Left cardiac atrium (tissue), 4 donors: ENCODE data around the gene RNF146. TPM values are rescaled to one million over a fixed set of nuclear protein-coding genes. Genes with fewer than 3 reads are reported as not detected.
"Not testable (repeated sequence)": the region's sequence is repeated elsewhere in the genome, so short reads cannot be mapped to it uniquely, and the experiment has no call there.

Source experiments
- ATAC-seq, 2 donors: fragments of 200-7000 bp; cut with Tn5 transposase; one replicate each; pipeline ENCODE4 v1.9.1; 2020; ENCODE audit warnings: mild to moderate bottlenecking in 2 of 2, moderate library complexity in 2 of 2
- DNase-seq: peaks from one replicate; pipeline ENCODE4 v3.0.0-alpha.2; 2020
- intact Hi-C, 2 donors: fragments of 100-400 bp; cut with DNase I; formaldehyde crosslinking; loops; one replicate each; pipeline versions ENCODE4 v1.14.1 to v1.15.1; 2022 to 2023
- long read RNA-seq: library from polyadenylated mRNA; unstranded; transcript quantifications from one replicate; pipeline ENCODE4 v2.0.0, GENCODE V29; 2021
- total RNA-seq, 2 donors: library from RNA; stranded (reverse); fragmentation: NEBNext Ultra II Directional; extraction: Animal tissue kit (Norgen Biotek cat#: 25700); gene quantifications; one replicate each; pipeline ENCODE4 v1.2.1, GENCODE V29; 2021
- donor health status: DM: no; HTN: yes; CAD: no.
- donor health status: DM: no; HTN: yes; CAD: no; lungs with severe emphysema.
- donor health status: DM: yes; HTN: yes; CAD: no.
- donor health status: Dilated cardiomyopathy.

Gene RNF146, protein sequence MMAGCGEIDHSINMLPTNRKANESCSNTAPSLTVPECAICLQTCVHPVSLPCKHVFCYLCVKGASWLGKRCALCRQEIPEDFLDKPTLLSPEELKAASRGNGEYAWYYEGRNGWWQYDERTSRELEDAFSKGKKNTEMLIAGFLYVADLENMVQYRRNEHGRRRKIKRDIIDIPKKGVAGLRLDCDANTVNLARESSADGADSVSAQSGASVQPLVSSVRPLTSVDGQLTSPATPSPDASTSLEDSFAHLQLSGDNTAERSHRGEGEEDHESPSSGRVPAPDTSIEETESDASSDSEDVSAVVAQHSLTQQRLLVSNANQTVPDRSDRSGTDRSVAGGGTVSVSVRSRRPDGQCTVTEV
- total RNA-seq, result 10 to 100 TPM; 36.8 to 44.9 TPM
- long read RNA-seq, transcript RNF146-201 (5 exons, 2,624 nt), result minor isoform, 5 of 33 reads
- long read RNA-seq, transcript RNF146-204 (4 exons, 884 nt), result major isoform, 6 of 33 reads
- long read RNA-seq, transcript RNF146-202 (4 exons, 2,267 nt), result major isoform, 6 of 33 reads
- long read RNA-seq, partial matches to known transcripts, result 0 of 33 reads
- long read RNA-seq, other reads (novel, unspliced or antisense), result 14 of 33 reads

DNA sequence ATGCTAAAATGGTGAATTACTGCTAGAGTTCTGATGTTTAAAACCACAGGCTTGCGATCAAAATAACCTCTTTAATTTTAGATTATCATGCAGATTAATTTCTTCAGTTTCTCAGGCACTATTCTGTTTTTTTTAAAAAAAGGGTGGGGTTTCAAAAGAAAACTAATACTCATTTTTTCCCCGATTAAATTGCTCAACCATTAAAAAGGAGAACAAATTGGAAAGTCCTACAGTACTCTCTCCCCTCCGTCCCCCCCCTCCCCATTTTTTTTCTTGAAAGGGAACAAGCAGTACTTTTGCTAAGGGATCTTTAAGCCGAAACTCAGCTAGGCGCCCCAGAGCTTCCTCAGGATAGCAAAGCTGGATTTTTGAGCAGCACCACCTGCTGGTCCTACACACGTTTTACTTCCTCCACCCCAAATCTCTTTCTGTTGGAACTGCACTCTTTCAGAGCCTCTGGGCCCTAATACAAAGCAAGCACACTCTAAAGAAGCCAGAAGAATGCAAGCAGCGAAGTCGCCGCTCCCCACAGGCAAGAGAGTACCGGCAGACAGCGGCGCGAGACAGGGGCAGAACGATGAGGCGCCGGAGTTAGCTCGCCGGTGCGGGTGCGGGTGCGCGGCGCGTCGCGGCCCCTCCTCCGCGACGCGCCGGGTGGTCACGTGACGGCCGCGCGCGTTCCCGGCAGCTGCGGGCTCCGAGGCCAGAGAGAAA is at the start of gene RNF146:
Gene RNF146, plus strand, starts transcription at position 687 of the 714 bp plus-strand sequence. CDS start 13,475 bp downstream, outside the sequence.
- intact Hi-C loops, result no loop called here
- peak; percentile 95 to 96 for ATAC-seq
- peak; percentile 84 for DNase-seq

DNA sequence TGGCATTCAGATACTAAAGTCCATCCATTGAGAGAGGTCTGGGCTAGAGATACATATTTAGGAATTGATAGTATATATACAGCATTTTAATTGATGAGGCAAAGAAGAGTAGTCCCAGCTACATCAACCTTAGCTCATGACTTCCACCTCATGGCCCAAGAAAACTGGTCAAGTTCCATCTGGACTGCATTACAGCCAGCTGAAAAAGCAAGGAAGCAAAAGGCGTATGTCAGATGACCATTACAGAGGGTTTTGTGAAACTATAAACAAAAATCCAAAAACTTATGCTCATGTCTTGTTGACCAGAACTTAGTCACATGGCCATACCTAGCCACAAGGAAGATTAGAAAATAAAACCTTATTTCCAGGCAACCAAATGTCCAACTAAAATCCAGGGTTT is 46.8 kb upstream of the RNF146 start:
- ATAC-seq, result peak in 1 of 2 donors; percentile 27
- intact Hi-C loops, result no loop called here
- no peak for DNase-seq

DNA sequence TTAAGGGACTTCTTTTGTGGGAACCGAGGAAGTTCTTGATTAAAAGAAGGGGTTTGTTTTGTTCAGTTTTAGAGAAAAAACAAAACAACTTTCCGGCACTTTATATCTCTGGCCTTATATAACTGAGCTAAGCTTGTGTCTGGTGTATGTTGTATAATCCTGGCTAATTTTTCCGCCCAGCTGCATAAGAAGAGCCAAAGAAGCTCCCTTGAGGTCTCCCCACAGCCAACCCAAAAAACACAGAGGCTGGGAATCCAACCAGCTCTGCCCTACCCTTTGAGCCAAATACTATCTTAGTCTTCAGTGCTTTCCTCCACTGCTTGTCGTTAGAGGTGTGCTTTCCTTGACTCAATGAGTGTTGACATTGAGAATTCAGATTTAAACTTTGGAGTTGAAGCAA is 45.5 kb upstream of the RNF146 start:
- intact Hi-C loops, result no loop called here
- no peak for DNase-seq
- ATAC-seq, result peak; percentile 63 to 94

DNA sequence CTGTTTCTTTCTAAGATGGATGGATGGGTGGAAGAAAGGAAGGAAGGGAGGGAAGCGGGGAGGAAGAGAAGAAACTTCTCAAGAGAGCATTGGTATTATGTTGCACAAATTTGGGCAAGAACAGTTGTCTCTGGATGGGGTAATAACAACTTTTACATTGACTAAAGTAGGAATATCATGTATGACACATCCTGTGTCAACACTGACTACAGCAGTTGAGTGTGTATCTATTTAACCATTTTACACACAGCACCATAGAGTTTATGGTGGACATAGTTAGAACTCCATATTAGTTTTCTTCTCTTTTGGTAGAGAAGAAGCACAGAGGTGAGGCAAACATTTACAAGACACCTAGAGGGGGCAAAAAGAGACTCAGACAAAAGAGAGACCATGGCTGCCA is 44.2 kb upstream of the RNF146 start:
- ATAC-seq (no peak), DNase-seq (no peak)
- intact Hi-C loops, result no loop called here

DNA sequence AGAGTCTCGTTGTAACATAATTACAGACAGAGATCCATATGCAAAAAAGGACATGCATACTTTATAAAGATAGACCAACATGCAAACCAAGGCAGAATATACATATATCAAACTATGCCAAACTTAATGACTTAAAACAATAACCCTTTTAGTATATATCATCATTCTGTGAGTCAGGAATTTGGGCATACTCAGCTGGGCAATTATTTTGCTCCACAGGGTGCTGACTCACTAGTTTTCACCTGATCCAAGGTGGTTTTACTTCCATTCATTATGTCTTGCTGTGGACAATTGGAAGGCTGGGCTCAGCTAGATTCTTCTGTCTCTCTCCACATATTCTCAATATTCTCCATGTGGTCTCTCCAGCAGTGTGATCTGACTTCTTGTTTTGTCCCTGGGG is 41.2 kb upstream of the RNF146 start:
- ATAC-seq (no peak), DNase-seq (no peak)
- intact Hi-C loops, result no loop called here

DNA sequence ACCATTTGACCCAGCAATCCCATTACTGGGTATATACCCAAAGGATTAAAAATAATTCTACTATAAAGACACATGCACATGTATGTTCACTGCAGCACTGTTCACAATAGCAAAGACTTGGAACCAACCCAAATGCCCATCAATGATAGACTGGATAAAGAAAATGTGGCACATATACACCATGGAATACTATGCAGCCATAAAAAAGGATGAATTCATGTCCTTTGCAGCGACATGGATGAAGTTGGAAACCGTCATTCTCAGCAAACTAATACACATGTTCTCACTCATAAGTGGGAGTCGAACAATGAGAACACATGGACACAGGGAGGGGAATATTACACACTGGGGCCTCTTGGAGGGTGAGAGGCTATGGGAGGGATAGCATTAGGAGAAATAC is 32.8 kb upstream of the RNF146 start:
- DNase-seq, intact Hi-C loops, ATAC-seq: not testable (repeated sequence)

DNA sequence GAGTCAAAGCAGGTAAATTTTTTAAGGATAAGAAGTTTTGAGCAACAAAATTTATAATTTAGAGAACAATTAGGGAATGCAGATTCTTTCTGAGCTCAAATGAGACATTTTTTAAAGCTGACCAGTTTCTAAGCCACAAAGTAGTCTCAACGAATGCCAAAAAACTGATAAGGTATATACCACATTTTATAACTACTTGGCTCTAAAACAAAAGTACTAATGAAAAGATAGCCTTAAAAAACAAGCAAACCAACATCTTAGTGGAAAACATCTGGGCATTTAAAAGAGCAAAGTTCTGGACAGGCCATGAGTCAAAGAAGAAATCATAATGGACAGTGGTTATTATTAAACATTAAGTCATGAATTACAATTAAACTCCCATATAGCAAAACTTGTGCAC is 23.2 kb upstream of the RNF146 start:
- ATAC-seq (no peak), DNase-seq (no peak)
- intact Hi-C loops, result no loop called here

DNA sequence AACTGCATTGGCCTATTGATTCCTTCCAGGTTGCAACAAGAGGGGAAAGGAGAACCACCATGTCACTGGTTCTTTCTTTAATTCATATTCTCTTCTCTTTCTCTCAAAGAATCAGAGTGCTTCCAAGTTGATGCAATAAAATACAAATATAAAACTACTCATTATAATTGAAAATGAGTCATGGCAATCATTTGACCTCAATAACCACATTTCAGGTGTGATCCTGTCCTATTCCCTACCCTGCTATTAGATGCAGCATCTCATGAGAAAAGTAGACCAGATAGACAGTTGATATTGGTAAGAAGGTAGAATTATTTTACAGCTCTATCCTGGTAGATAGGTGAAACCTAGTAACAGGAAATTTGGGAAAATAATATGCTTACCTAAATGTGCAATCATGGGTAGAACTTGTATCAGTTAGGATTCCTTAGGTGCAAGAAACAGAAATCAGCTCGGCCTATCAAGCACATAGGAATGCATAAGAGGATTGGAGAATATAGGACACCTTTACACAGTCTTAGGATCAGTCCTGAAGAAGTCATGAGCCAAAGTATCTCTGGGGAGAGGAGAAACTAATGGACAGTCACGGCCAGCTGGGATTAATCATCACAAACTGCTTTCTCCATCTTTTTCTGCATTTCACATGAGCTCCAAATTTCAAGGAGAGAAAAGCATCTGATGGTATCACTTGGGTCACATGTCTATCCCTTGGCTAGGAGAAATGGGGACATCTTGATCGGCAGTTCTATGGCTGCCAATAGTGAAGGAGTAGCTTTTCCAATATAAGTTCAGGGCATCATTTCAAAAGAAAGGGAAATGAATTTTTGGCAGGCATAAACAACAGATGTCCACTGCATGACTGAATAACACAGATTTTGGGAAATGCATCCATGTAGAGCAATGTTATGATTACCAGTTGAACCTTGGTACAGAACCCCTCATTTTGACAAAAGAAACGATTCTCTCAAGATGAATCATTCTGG is 19.3 kb upstream of the RNF146 start:
- no peak for DNase-seq
- intact Hi-C loops, result no loop called here
- no peak for ATAC-seq

DNA sequence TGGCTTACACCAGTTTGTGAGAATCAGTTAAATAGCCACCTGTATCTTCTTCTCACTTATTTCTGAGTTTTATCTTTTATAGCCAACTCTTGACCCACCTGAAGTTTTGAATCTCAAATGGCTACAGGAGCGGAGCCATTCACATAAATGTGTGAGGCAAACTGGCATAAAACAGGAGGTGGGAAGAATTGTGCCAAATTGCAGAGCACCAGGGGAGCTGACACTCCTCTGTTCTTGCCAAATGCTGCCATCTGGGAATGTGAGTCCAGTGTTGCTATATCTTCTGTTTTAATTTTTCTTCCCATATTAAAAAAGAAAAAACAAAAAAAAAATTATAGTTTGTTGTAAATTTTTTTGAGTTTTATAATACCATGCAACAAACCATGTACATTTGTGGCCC is 17.0 kb upstream of the RNF146 start:
- no peak for ATAC-seq
- intact Hi-C loops, result no loop called here
- DNase-seq, result no peak

DNA sequence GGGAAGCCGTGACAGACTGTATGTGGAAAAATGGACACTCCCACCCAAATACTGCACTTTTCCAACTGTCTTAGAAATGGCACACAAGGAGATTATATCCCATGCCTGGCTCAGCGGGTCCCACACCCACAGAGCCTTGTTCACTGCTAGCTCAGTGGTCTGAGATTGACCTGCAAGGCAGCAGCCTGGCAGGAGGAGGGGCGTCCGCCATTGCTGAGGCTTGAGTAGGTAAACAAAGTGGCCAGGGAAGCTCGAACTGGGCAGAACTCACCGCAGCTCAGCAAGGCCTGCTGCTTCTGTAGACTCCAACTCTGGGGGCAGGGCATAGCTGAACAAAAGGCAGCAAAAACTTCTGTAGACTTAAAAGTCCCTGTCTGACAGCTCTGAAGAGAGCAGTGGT is 11.4 kb upstream of the RNF146 start:
- intact Hi-C loops, result no loop called here
- no peak for ATAC-seq
- DNase-seq, result no peak

DNA sequence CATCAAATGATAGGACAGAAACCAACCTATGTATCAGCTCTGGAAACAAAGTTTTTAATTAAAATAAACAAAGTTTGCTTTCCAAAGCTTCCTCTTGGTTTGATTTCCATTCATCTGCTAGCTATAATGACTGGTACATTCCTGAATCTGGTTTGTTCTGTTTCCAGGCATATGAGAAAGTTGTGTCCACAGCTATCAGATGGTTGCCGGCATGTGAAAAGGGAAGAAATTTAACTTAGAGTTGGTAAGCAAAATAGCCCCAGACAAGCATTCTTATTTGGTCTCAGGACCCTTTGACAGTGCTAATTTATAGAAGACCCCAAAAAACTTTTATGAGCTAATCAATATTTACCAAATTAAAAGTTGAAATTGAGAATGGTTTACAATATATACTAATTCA is 3.8 kb upstream of the RNF146 start:
- DNase-seq, result no peak
- no peak for ATAC-seq
- intact Hi-C loops, result no loop called here

DNA sequence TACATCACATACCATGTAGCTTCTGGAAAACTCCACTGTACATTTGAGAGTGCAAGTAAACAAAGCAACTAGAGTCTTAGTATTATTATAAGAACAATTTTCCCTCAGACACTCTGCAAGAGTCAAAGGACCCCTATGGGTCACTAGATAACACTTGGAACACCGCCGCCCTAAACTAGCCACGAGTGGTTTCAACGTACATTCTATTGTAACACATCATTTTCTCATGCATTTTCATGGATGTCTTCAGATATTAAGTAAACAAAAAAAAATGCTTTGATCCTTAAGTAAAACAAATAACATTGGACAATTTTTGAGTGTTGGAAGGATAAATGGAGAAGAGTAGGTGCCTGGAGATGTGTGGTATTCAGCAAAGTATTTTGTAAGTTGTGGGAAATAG is 3.2 kb upstream of the RNF146 start:
- no peak for ATAC-seq
- intact Hi-C loops, result no loop called here
- DNase-seq, result no peak

DNA sequence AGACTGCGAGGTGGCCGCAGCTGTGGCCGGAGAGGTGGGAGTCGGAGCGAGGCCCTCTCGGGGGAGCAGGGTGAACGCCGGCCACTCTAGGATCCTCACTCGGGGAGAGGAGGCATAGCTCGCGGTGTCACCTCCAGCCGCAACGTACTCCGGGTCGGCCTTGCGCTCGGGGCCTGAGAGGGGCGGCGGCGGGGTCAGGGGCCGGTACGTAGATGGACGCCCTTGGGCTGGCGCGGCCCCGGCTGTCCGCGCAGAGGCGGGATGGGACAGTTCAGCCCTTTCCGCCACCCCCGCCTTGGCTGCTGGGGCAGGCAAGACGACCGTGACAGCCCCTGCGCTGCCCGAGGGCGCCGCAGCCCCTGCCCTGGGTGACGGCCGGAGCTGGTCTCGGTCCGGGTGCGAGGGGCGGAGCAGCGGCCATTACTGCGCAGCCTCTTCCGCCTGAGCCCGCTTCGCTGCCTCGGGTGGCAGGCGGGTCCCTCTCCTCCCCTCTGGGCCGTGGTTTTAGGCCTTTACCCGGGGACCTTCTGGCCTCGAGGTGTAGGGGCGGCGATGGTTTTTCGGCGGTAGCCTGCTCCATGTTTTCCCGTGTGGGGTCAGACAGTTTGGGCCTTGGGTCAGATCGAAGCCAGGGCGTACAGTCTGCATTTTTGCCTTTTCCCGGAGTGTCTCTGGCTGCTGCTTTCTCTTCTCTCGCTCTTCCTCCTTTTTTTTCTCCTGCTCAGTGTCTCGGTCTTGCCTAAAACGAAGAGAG is 405 bp downstream of the RNF146 start:
- peak; percentile 70 for DNase-seq
- peak; percentile 81 to 91 for ATAC-seq
- intact Hi-C loops, result no loop called here

DNA sequence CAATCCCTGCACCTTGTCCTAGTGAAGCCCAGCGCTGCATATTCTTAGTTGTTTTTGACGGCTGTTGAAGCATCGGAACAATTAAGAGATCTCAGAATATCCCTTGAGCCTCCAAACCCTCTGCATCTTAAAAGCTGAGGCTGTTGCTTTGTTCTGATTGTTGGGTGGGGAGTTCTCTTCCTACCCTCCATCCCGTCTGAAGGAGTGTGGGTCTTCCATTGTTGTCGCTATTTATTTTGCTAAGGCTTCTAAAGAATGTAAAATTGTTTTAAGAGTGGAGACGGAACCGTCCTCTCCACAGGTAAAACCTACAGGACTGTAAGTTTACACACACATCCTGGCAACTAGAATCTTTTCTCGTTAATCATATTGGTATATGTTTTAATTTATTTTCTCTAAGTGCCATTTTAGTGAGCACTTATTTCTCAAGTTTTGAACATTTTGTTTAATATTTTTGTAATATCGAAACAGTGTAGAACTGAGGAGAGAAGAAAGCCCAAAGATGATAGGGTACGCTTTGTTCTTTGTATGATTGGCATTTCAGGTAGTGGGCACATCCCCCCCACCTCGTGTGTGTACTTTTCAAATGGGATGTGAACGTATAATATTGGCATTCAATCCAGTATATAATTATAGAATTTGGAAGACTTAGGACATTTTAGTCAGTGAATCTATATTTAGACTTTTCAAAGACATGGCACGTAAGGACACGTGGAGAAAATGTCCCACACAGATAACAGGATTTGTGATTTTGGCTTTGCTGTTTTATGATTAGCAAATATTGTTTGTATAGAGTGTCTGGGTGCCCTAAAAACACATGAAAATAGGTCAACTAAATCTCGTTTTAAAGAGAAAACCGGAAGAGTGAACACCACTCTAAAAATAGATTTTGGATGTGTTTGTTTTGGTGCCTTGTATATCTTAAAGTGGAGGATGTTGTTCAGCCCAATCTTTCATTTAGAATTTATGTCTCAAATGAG is 1.3 kb downstream of the RNF146 start:
- DNase-seq, result no peak
- intact Hi-C loops, result no loop called here
- ATAC-seq, result no peak

DNA sequence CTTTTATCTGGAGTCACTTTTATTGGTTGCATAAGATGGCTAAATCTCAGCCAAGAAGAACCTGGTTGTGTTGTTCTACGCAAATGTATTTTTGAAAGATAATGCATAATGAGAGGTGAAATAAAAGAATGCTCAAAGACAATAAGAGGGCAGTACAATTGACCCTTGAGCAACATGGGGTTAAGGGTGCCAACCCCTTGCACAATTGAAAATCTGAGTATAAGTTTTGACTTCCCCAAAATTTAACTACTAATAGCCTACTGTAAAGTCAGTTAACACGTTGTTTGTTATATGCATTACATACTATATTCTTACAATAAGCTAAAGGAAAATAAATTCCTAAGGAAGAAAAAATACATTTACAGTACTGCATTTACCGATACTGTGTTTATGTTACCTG is 5.9 kb downstream of the RNF146 start:
- DNase-seq (no peak), ATAC-seq (no peak)
- intact Hi-C loops, result no loop called here

DNA sequence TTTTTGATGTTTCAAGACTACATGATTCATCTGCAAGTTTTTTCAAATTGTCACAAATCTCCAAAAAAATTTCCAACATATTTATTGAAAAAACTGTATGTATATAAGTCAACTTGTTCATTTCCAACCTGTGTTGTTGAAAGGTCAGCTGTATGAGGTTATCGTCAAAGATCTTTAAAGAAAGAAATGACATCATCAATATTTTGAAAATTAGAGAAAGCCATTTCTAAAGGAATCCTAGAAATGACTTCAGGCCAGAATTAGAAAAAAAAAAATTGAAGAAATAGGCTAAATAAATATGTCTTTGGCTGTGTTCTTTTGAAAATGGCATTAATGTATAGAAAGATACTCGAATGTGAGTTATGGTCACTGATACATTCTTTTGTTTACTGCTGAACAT is 6.8 kb downstream of the RNF146 start:
- ATAC-seq (no peak), DNase-seq (no peak)
- intact Hi-C loops, result no loop called here

DNA sequence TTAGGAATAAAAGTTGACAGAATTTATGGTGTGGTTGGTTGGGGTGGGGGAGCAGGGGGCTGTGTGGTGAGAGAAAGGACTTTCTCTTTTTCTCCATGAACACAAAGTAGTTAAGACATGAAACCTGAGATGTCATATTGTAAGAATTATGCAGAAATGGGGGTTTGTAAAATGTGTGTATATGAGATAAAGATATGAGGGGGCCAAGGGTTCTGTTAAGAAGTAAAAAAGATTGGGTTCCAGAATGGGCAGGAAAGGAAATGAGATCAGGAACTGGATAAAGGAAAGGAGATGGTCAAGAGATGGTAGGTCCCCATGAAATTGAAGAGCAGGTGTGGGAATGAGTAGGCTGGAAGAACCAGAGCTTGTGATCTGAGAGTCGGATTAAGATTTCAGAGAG is 9.7 kb downstream of the RNF146 start:
- intact Hi-C loops, result no loop called here
- ATAC-seq, result no peak

More for the DNA sequence above, 9.7 kb downstream of the RNF146 start:
- DNase-seq, result no peak
